GM12875 (cell line): ENCODE measurements around the gene MAPK8.

Experiments
- H3K4me3 ChIP-seq: one replicate; pipeline ENCODE4 v1.5.1; 2011; ENCODE audit warnings: low read depth, low read length, control low read depth
- CTCF ChIP-seq: IDR thresholded peaks from 2 replicates; pipeline ENCODE4 v1.5.1; 2011; ENCODE audit warnings: low read depth, mild to moderate bottlenecking, control low read depth, inconsistent platforms, low read length, moderate library complexity, borderline replicate concordance; ENCODE audit not compliant: insufficient read depth

MAPK8 gene

GRCh38 chr10:48294431-48294830 lies 12.0 kb upstream of the MAPK8 start:
- H3K4me3 ChIP-seq, result no peak overlapping the region
- no peak for TF ChIP-seq CTCF

- no peak overlapping the region for H3K4me3 ChIP-seq
- no peak for TF ChIP-seq CTCF
Measured at GRCh38 chr10:48296576-48297098, 9.8 kb upstream of the MAPK8 start.

GRCh38 chr10:48299066-48299465 lies 7.4 kb upstream of the MAPK8 start:
- TF ChIP-seq CTCF, result no peak
- no peak overlapping the region for H3K4me3 ChIP-seq

GRCh38 chr10:48299692-48300091 lies 6.8 kb upstream of the MAPK8 start:
- no peak overlapping the region for H3K4me3 ChIP-seq
- TF ChIP-seq CTCF, result no peak

- no peak for TF ChIP-seq CTCF
Measured at GRCh38 chr10:48300556-48300955, 5.9 kb upstream of the MAPK8 start.

GRCh38 chr10:48302515-48303476 lies 3.7 kb upstream of the MAPK8 start:
- H3K4me3 ChIP-seq, result no peak overlapping the region
- TF ChIP-seq CTCF, result no peak

More at GRCh38 chr10:48300556-48300955, 5.9 kb upstream of the MAPK8 start:
- no peak overlapping the region for H3K4me3 ChIP-seq

- no peak for TF ChIP-seq CTCF
- H3K4me3 ChIP-seq, result peak overlapping the region; percentile 41
Measured at GRCh38 chr10:48305905-48306264, 592 bp upstream of the MAPK8 start.
